IMR-90 (cell line): ENCODE results near the gene MYH10. TPM values are rescaled to one million over a fixed set of nuclear protein-coding genes. Genes with fewer than 3 reads are reported as not detected.

Source experiments
- ATAC-seq: fragments of 200-7000 bp; cut with Tn5 transposase; 2 replicates; pipeline ENCODE4 v1.9.1; 2020; ENCODE audit warnings: low read depth, mild to moderate bottlenecking, moderate library complexity
- BruUV-seq: library from RNA; stranded (reverse); fragments of 400-500 nt; replicated peaks from 2 replicates; lab custom pipeline; 2021; lab: Mats Ljungman, UMichigan
- CTCF ChIA-PET: fragments of 300-600 bp; formaldehyde crosslinking; extraction: SDS; loops from one replicate; lab custom pipeline; 2021; ENCODE audit warnings: antibody characterized with exemption; lab: Yijun Ruan, JAX
- POLR2A ChIA-PET: fragments of 300-600 bp; sonication (Branson Sonifier 250); formaldehyde crosslinking; loops from one replicate; lab custom pipeline; 2022; ENCODE audit warnings: antibody characterized with exemption; ENCODE audit not compliant: unreplicated experiment; lab: Charles Lee
- DNase-seq: peaks from one replicate; pipeline ENCODE4 v3.0.0; 2013
- H2AFZ ChIP-seq: replicated peaks from 2 replicates; pipeline ENCODE3; 2013; ENCODE audit warnings: low read length, mild to moderate bottlenecking; ENCODE audit not compliant: poor library complexity
- H2AK5ac ChIP-seq: 2 replicates; pipeline ENCODE4 v1.6.1; 2013; ENCODE audit warnings: low read depth, low read length, inconsistent platforms
- H2AK9ac ChIP-seq: replicated peaks from 2 replicates; pipeline ENCODE3; 2013; ENCODE audit warnings: mild to moderate bottlenecking, low read depth, low read length, moderate library complexity; ENCODE audit not compliant: poor library complexity
- H2BK120ac ChIP-seq: 2 replicates; pipeline ENCODE4 v1.6.1; 2013; ENCODE audit warnings: low read depth, low read length, inconsistent platforms
- H2BK15ac ChIP-seq: 3 replicates; pipeline ENCODE4 v1.6.1; 2013; ENCODE audit warnings: low read depth, low read length, inconsistent platforms
- H2BK20ac ChIP-seq: 2 replicates; pipeline ENCODE4 v1.6.1; 2013; ENCODE audit warnings: low read depth, mild to moderate bottlenecking, inconsistent platforms, low read length, moderate library complexity
- H2BK5ac ChIP-seq: 2 replicates; pipeline ENCODE4 v1.6.1; 2013; ENCODE audit warnings: mild to moderate bottlenecking, low read depth, low read length, inconsistent platforms; ENCODE audit not compliant: poor library complexity, severe bottlenecking
- H3K14ac ChIP-seq: replicated peaks from 2 replicates; pipeline ENCODE4 v1.6.1; 2013; ENCODE audit warnings: low read depth, low read length, inconsistent platforms
- H3K18ac ChIP-seq: 2 replicates; pipeline ENCODE4 v1.6.1; 2013; ENCODE audit warnings: low read depth, low read length, control low read depth
- H3K23ac ChIP-seq: 2 replicates; pipeline ENCODE4 v1.6.1; 2013; ENCODE audit warnings: low read depth, low read length, inconsistent platforms
- H3K27ac ChIP-seq: 2 replicates; pipeline ENCODE4 v1.5.1; 2013; ENCODE audit warnings: mild to moderate bottlenecking, control low read depth, low read length; ENCODE audit not compliant: insufficient read depth
- H3K27me3 ChIP-seq: 2 replicates; pipeline ENCODE4 v1.6.1; 2013; ENCODE audit warnings: low read length; ENCODE audit not compliant: control insufficient read depth, insufficient read depth
- H3K36me3 ChIP-seq: 2 replicates; pipeline ENCODE4 v1.6.1; 2013; ENCODE audit warnings: low read length, mixed read lengths; ENCODE audit not compliant: control insufficient read depth, insufficient read depth
- H3K4ac ChIP-seq: 2 replicates; pipeline ENCODE4 v1.6.1; 2013; ENCODE audit warnings: low read depth, low read length, inconsistent platforms
- H3K4me1 ChIP-seq: 2 replicates; pipeline ENCODE4 v1.6.1; 2013; ENCODE audit warnings: low read length, mixed read lengths; ENCODE audit not compliant: control insufficient read depth, insufficient read depth
- H3K4me2 ChIP-seq: 2 replicates; pipeline ENCODE4 v1.6.1; 2013; ENCODE audit warnings: low read depth, mild to moderate bottlenecking, control low read depth, low read length, moderate library complexity
- H3K4me3 ChIP-seq: 2 replicates; pipeline ENCODE4 v1.5.1; 2013; ENCODE audit warnings: low read depth, mild to moderate bottlenecking, control low read depth, low read length, moderate library complexity; ENCODE audit not compliant: insufficient read depth
- H3K56ac ChIP-seq: 2 replicates; pipeline ENCODE4 v1.6.1; 2013; ENCODE audit warnings: low read length, inconsistent platforms; ENCODE audit not compliant: insufficient read depth; ENCODE audit errors: extremely low read depth
- H3K79me1 ChIP-seq, 2 experiments: 2 replicates each; pipeline ENCODE4 v1.6.1; 2013; ENCODE audit warnings: low read length in 2 of 2, inconsistent platforms in 1 of 2, low read depth in 1 of 2
- H3K9ac ChIP-seq: 2 replicates; pipeline ENCODE4 v1.6.1; 2013; ENCODE audit warnings: low read depth, low read length, control low read depth
- H3K9me1 ChIP-seq: 2 replicates; pipeline ENCODE4 v1.6.1; 2013; ENCODE audit warnings: low read length, inconsistent platforms; ENCODE audit not compliant: insufficient read depth
- H3K9me3 ChIP-seq: 2 replicates; pipeline ENCODE4 v1.6.1; 2013; ENCODE audit warnings: low read length; ENCODE audit not compliant: control insufficient read depth, insufficient read depth
- H4K20me1 ChIP-seq: 2 replicates; pipeline ENCODE4 v1.6.1; 2013; ENCODE audit warnings: low read length, inconsistent platforms; ENCODE audit not compliant: insufficient read depth
- H4K5ac ChIP-seq: 2 replicates; pipeline ENCODE4 v1.6.1; 2013; ENCODE audit warnings: mild to moderate bottlenecking, low read depth, low read length, control low read depth
- H4K8ac ChIP-seq, 2 experiments: 2 replicates each; pipeline ENCODE4 v1.6.1; 2013; ENCODE audit warnings: low read depth in 2 of 2, low read length in 2 of 2, control low read depth in 1 of 2, inconsistent platforms in 1 of 2
- H4K91ac ChIP-seq: 2 replicates; pipeline ENCODE4 v1.6.1; 2013; ENCODE audit warnings: low read depth, low read length, inconsistent platforms; ENCODE audit not compliant: insufficient read depth
- CEBPB ChIP-seq: IDR thresholded peaks from 2 replicates; pipeline ENCODE4 v1.6.1; 2012; ENCODE audit warnings: low read depth, low read length, improper control_type of control experiment
- CHD1 ChIP-seq: IDR thresholded peaks from 2 replicates; pipeline ENCODE4 v1.6.1; 2012; ENCODE audit warnings: low read depth, low read length, improper control_type of control experiment
- MAFK ChIP-seq: IDR thresholded peaks from 2 replicates; pipeline ENCODE4 v1.6.1; 2012; ENCODE audit warnings: low read depth, low read length, improper control_type of control experiment
- MAZ ChIP-seq: IDR thresholded peaks from 2 replicates; pipeline ENCODE4 v1.6.1; 2012; ENCODE audit warnings: low read depth, mild to moderate bottlenecking, low read length, improper control_type of control experiment, moderate library complexity, borderline replicate concordance
- MXI1 ChIP-seq: IDR thresholded peaks from 2 replicates; pipeline ENCODE4 v1.6.1; 2012; ENCODE audit warnings: low read depth, mild to moderate bottlenecking, low read length, moderate library complexity, borderline replicate concordance
- NFE2L2 ChIP-seq: fragments of 150-350 bp; IDR thresholded peaks from 2 replicates; pipeline ENCODE4 v1.6.1; 2016; ENCODE audit warnings: low read depth, mild to moderate bottlenecking, low read length
- RAD21 ChIP-seq: IDR thresholded peaks from 2 replicates; pipeline ENCODE4 v1.6.1; 2012; ENCODE audit warnings: low read length, improper control_type of control experiment
- SMC3 ChIP-seq: fragments of 150-350 bp; IDR thresholded peaks from 2 replicates; pipeline ENCODE4 v1.6.1; 2016; ENCODE audit warnings: low read depth, mild to moderate bottlenecking, antibody characterized with exemption, low read length, moderate library complexity
- WGBS, 2 experiments: methylation state at CpG; one replicate each; pipeline versions ENCODE4 v1.1.5 to v1.1.7; 2013; ENCODE audit warnings: missing lambda C conversion rate in 2 of 2; ENCODE audit not compliant: insufficient read length in 1 of 2; ENCODE audit errors: extremely low coverage in 2 of 2; 5-methylcytosine and 5-hydroxymethylcytosine counted together
- dilution Hi-C: fragments of 300-500 bp; cut with HindIII; formaldehyde crosslinking; loops from one replicate; pipeline ENCODE4 v1.14.3; 2018; ENCODE audit warnings: low sequenced_read_pairs; ENCODE audit not compliant: unreplicated experiment
- in situ Hi-C: fragments of 300-500 bp; cut with MboI; formaldehyde crosslinking; loops from 3 replicates; pipeline ENCODE4 v1.14.3; 2019; ENCODE audit warnings: low sequenced_read_pairs, inconsistent platforms, mixed read lengths
- intact Hi-C: fragments of 100-400 bp; cut with micrococcal nuclease; formaldehyde crosslinking; loops from 2 replicates; pipeline ENCODE4 v1.10.0; 2022
- polyA plus RNA-seq, 3 experiments: library from polyadenylated mRNA; depleted of rRNA; stranded (reverse); fragments of >200 nt; gene quantifications; 2 replicates each; pipeline ENCODE4 v1.2.3, GENCODE V29; 2012; ENCODE audit warnings: low replicate concordance in 1 of 3
- total RNA-seq: library from RNA; depleted of rRNA; stranded (reverse); fragments of >200 nt; gene quantifications from 2 replicates; pipeline ENCODE4 v1.2.3, GENCODE V29; 2012
- TF ChIP-seq, protein P1 (sequence below): fragments of 150-350 bp; IDR thresholded peaks from 2 replicates; pipeline ENCODE4 v1.6.1; 2017; ENCODE audit warnings: mild to moderate bottlenecking, antibody characterized with exemption, low read length, low read depth
- TF ChIP-seq, protein P2 (sequence below): conservative IDR thresholded peaks from 2 replicates; pipeline ENCODE4 v1.5.1; 2012; ENCODE audit warnings: mild to moderate bottlenecking, low read depth, low read length, improper control_type of control experiment

Gene MYH10
- total and polyA plus RNA-seq, 2 of the 4 experiments (the other 2 are of a cell fraction) = 71.2 to 95.2 TPM

DNA sequence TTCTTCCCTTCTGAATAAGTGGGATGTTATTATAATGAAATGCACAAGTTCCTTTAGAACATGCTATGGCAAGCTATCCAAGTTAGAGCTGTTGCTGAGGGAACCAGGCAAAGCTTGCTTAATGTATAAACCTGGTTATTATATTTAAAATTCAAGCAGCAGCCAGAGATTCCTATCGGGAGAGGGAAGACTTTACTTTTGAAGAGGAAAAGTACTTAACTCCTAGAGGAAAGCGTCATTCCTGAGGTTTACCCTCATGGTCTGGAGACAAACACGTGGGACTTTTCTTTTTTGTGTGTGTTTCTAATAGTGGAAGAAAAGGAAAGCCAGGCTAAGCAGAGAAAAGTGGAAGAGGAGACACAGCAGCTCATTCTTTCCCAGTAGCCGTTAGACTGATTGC is 39.9 kb upstream of the MYH10 start:
- H4K8ac ChIP-seq = no peak overlapping the region
- no TSS peak for BruUV-seq
- in situ Hi-C loops (no loop called here), dilution Hi-C loops (no loop called here), intact Hi-C loops (no loop called here)
- no peak overlapping the region for H2AK5ac ChIP-seq
- no peak overlapping the region for H3K23ac ChIP-seq
- H3K9ac ChIP-seq = no peak overlapping the region
- H3K27ac ChIP-seq = no peak overlapping the region
- no peak overlapping the region for H2BK120ac ChIP-seq
- H4K20me1 ChIP-seq = no peaks in the 10 kb centered on the region
- no peaks in the 10 kb centered on the region for H3K27me3 ChIP-seq
- TF ChIP-seq MAFK (no peak), CHD1 (no peak), CEBPB (no peak), RAD21 (no peak), SMC3 (no peak), MAZ (no peak), NFE2L2 (no peak), MXI1 (no peak)
- TF ChIP-seq, protein P1, sequence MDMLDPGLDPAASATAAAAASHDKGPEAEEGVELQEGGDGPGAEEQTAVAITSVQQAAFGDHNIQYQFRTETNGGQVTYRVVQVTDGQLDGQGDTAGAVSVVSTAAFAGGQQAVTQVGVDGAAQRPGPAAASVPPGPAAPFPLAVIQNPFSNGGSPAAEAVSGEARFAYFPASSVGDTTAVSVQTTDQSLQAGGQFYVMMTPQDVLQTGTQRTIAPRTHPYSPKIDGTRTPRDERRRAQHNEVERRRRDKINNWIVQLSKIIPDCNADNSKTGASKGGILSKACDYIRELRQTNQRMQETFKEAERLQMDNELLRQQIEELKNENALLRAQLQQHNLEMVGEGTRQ = no peak
- TF ChIP-seq, protein P2, sequence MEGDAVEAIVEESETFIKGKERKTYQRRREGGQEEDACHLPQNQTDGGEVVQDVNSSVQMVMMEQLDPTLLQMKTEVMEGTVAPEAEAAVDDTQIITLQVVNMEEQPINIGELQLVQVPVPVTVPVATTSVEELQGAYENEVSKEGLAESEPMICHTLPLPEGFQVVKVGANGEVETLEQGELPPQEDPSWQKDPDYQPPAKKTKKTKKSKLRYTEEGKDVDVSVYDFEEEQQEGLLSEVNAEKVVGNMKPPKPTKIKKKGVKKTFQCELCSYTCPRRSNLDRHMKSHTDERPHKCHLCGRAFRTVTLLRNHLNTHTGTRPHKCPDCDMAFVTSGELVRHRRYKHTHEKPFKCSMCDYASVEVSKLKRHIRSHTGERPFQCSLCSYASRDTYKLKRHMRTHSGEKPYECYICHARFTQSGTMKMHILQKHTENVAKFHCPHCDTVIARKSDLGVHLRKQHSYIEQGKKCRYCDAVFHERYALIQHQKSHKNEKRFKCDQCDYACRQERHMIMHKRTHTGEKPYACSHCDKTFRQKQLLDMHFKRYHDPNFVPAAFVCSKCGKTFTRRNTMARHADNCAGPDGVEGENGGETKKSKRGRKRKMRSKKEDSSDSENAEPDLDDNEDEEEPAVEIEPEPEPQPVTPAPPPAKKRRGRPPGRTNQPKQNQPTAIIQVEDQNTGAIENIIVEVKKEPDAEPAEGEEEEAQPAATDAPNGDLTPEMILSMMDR = no peak
- H2AK9ac ChIP-seq = no peak overlapping the region
- WGBS, 2 experiments = 0% methylated on average over 1 of the region's 4 CpGs; no CpG with 5 or more reads in 1 of the 2 experiments
- no peaks in the 10 kb centered on the region for H3K36me3 ChIP-seq
- CTCF ChIA-PET = interaction anchor here (1.5 kb wide), 1 partner anchor 9 kb away, joined by 4 read pairs; no protein-coding TSS in a partner anchor
- DNase-seq = peak; percentile 15
- POLR2A ChIA-PET = interaction anchor here (0.6 kb wide), 1 partner anchor 148 kb away, joined by 4 read pairs; no protein-coding TSS in a partner anchor
- peak overlapping the region; percentile 23; the same call in 1 of the 2 replicates for H3K18ac ChIP-seq
- peaks cover 8% of the 10 kb centered on the region; the same call in 1 of the 2 replicates for H3K4me1 ChIP-seq
- H2BK15ac ChIP-seq = no peak overlapping the region
- no peak overlapping the region for H2AFZ ChIP-seq
- no peaks in the 10 kb centered on the region for H3K9me3 ChIP-seq
- no peaks in the 10 kb centered on the region for H3K9me1 ChIP-seq
- no peak overlapping the region for H3K4me3 ChIP-seq
- no peak overlapping the region for H3K4me2 ChIP-seq
- H4K91ac ChIP-seq = no peak overlapping the region
- no peak overlapping the region for H3K4ac ChIP-seq
- no peak overlapping the region for H2BK5ac ChIP-seq
- no peaks in the 10 kb centered on the region for H3K79me1 ChIP-seq
- no peak for ATAC-seq
- no peak overlapping the region for H3K56ac ChIP-seq
- H4K5ac ChIP-seq = no peak overlapping the region
- no peak overlapping the region for H3K14ac ChIP-seq
- no peak overlapping the region for H2BK20ac ChIP-seq
